LNCAP (cell line): ENCODE data around the gene RNF13.
A peak's percentile ranks its signal among the peaks of the same experiment; 100 is the strongest.

Experiments used
- TF ChIP-seq, protein P1 (sequence below): fragments of 450-650 bp; IDR thresholded peaks from 2 replicates; pipeline ENCODE4 v1.5.1; 2017; ENCODE audit warnings: mild to moderate bottlenecking

RNF13 gene

DNA sequence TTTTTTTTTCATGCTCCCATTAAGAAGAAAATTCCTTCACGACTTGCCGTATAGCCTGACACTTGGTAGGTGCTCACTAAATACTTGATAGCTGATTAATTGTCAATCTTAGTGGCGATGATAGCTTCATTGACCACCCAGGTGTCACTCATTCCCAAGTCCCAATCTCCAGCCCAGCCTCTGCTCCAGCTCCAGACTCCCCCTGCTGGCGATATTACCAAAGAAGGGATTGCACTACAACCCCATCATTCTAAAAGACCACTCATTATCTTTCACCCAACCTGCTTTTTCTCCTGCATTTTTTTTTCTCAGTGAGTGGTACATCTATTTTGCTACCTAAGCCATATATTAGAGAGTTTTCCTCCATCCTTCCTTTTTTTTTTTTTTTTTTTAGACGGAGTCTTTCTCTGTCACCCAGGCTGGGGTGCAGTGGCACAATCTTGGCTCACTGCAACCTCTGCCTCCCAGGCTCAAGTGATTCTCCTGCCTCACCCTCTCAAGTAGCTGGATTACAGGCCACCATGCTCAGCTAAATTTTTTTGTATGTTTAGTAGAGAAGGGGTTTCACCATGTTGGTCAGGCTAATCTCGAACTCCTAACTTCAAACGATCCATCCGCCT is 41.3 kb upstream of the RNF13 start:
- TF ChIP-seq, protein P1, sequence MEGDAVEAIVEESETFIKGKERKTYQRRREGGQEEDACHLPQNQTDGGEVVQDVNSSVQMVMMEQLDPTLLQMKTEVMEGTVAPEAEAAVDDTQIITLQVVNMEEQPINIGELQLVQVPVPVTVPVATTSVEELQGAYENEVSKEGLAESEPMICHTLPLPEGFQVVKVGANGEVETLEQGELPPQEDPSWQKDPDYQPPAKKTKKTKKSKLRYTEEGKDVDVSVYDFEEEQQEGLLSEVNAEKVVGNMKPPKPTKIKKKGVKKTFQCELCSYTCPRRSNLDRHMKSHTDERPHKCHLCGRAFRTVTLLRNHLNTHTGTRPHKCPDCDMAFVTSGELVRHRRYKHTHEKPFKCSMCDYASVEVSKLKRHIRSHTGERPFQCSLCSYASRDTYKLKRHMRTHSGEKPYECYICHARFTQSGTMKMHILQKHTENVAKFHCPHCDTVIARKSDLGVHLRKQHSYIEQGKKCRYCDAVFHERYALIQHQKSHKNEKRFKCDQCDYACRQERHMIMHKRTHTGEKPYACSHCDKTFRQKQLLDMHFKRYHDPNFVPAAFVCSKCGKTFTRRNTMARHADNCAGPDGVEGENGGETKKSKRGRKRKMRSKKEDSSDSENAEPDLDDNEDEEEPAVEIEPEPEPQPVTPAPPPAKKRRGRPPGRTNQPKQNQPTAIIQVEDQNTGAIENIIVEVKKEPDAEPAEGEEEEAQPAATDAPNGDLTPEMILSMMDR: peak; percentile 93

GRCh38 chr3:149772861-149773260 is 40.2 kb upstream of the RNF13 start:
- TF ChIP-seq, protein P1: no peak

DNA sequence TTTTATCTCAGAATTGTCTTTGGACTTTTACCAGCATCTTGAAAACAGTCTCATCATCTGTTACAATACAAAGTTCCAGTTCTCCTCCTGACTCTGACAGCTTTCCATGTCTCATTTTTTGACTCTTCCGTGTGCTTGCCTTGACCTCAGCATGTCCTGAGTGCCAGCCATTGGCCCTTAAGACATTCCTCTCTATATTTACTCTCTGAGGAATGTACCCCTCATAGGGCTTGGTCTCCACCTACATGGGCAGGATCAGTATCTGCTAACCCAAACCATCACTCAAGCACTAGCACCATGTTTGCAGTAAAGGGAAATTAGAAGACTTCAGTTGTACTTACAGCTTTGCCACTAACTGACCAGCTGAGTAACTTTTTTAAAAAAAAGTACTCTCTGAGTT is 36.8 kb upstream of the RNF13 start:
- TF ChIP-seq, protein P1: no peak

GRCh38 chr3:149777414-149778214 is 35.4 kb upstream of the RNF13 start:
- TF ChIP-seq, protein P1: no peak

- TF ChIP-seq, protein P1: no peak
These were observed 31.8 kb upstream of the RNF13 start for GRCh38 chr3:149781211-149781610.

DNA sequence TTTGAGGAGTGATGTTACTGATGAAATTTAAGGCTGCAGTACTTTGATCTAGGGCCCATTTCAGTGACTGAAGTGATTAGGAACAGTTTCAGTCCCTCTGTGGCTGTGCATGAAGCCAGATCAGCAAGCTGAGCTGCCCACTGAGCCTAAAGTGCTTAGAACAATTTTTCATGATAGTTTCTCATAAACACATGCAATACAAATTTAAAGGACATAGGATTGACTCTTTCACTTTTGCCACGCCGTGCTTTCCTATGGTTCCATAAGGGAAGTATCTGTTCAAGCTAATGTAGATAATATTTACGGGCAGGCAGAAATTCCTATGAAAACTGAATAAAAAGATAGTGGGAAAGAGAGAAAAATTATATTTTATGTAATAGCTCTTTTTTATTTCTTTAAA is 31.3 kb upstream of the RNF13 start:
- TF ChIP-seq, protein P1: no peak

DNA sequence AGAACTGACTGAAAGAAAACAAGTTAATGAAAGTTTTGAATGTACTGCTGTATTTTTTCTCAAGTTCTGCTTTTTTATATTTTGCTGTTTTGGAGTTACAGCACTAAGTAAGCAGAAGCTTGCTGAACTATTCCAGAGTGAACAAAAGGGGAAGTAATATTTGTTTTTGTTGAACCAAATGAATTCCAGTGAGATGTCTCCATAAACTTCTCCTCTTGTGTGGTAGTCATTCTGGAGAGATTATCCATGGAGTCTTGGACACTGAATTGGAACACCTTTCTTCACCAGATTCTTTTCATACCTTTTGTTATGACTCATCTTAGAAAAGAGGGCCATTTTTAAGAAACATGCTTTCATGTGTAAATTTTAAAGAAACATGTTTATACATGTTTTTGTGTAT is 29.4 kb upstream of the RNF13 start:
- TF ChIP-seq, protein P1: no peak
